Endothelial cell of umbilical vein (primary cell): ENCODE measurements around the gene KIN. TPM values are rescaled to one million over a fixed set of nuclear protein-coding genes. Genes with fewer than 3 reads are reported as not detected.

Source experiments
- BruUV-seq: library from RNA; stranded (reverse); fragments of 400-500 nt; replicated peaks from 2 replicates; lab custom pipeline; 2021; lab: Mats Ljungman, UMichigan
- CTCF ChIA-PET: fragments of 300-600, 350-600 bp; sonication (Branson Sonifier 250); formaldehyde crosslinking; loops from one replicate; lab custom pipeline; 2021; ENCODE audit warnings: antibody characterized with exemption, inconsistent platforms; lab: Charles Lee
- POLR2A ChIA-PET: fragments of 300-600, 350-600 bp; sonication (Branson Sonifier 250); formaldehyde crosslinking; loops from one replicate; lab custom pipeline; 2021; ENCODE audit warnings: antibody characterized with exemption, inconsistent platforms; lab: Charles Lee
- DNase-seq: peaks from one replicate; pipeline ENCODE4 v3.0.0-alpha.2; 2011; ENCODE audit warnings: low read depth, low spot score
- FAIRE-seq: peaks from 2 replicates; lab custom pipeline; 2011; peaks lifted over from hg19 to GRCh38; lab: Jason Lieb, UNC
- H2AFZ ChIP-seq: 2 replicates; pipeline ENCODE4 v1.6.0; 2012; ENCODE audit warnings: low read depth, low read length, control low read depth, inconsistent platforms
- H3K27ac ChIP-seq: 2 replicates; pipeline ENCODE4 v1.5.1; 2011; ENCODE audit warnings: low read depth, mild to moderate bottlenecking, control low read depth, low read length, moderate library complexity; ENCODE audit not compliant: insufficient read depth
- H3K27me3 ChIP-seq, 2 experiments: 2 replicates each; pipeline versions ENCODE4 v1.6.0 to v1.6.1; 2011; ENCODE audit warnings: low read length in 2 of 2, mixed read lengths in 1 of 2; ENCODE audit not compliant: control insufficient read depth in 2 of 2, insufficient read depth in 2 of 2
- H3K36me3 ChIP-seq, 2 experiments: 2 replicates in 1 of 2; 3 replicates in 1 of 2; pipeline ENCODE4 v1.5.1; 2011; ENCODE audit warnings: low read length in 2 of 2, mild to moderate bottlenecking in 1 of 2, moderate library complexity in 1 of 2; ENCODE audit not compliant: control insufficient read depth in 2 of 2, insufficient read depth in 2 of 2; ENCODE audit errors: extremely low read depth in 1 of 2
- H3K4me1 ChIP-seq: 3 replicates; pipeline ENCODE4 v1.5.1; 2011; ENCODE audit warnings: mild to moderate bottlenecking, low read length; ENCODE audit not compliant: control insufficient read depth, insufficient read depth; ENCODE audit errors: extremely low read depth
- H3K4me2 ChIP-seq: 2 replicates; pipeline ENCODE4 v1.6.1; 2011; ENCODE audit warnings: low read length, control low read depth, mixed read lengths; ENCODE audit not compliant: insufficient read depth
- H3K4me3 ChIP-seq, 3 experiments: fragments of 200-600 bp in 1 of 3; sonication (generic), shearing (Covaris generic) in 1 of 3; replicated peaks in 1 of 3; 2 replicates each; pipeline ENCODE4 v1.5.1; 2011 to 2016; ENCODE audit warnings: control low read depth in 3 of 3, low read length in 3 of 3, mild to moderate bottlenecking in 2 of 3, inconsistent platforms in 1 of 3, low read depth in 1 of 3, moderate library complexity in 1 of 3; ENCODE audit not compliant: insufficient read depth in 1 of 3
- H3K79me2 ChIP-seq: 2 replicates; pipeline ENCODE4 v1.6.0; 2012; ENCODE audit warnings: low read length, inconsistent platforms; ENCODE audit not compliant: control insufficient read depth, insufficient read depth
- H3K9ac ChIP-seq: replicated peaks from 2 replicates; pipeline ENCODE3; 2011; ENCODE audit warnings: low read length, control low read depth; ENCODE audit not compliant: insufficient read depth; ENCODE audit errors: extremely low read depth
- H3K9me1 ChIP-seq: replicated peaks from 3 replicates; pipeline ENCODE4 v1.6.0; 2011; ENCODE audit warnings: mild to moderate bottlenecking, low read length; ENCODE audit not compliant: control insufficient read depth, insufficient read depth; ENCODE audit errors: extremely low read depth
- H3K9me3 ChIP-seq: replicated peaks from 2 replicates; pipeline ENCODE4 v1.5.1; 2012; ENCODE audit warnings: low read length, inconsistent platforms; ENCODE audit not compliant: control insufficient read depth, insufficient read depth
- H4K20me1 ChIP-seq: replicated peaks from 2 replicates; pipeline ENCODE3; 2011; ENCODE audit warnings: mild to moderate bottlenecking, low read length; ENCODE audit not compliant: control insufficient read depth, insufficient read depth; ENCODE audit errors: extremely low read depth
- EZH2 ChIP-seq: IDR thresholded peaks from 2 replicates; pipeline ENCODE4 v1.6.1; 2012; ENCODE audit warnings: borderline replicate concordance, low read depth, mild to moderate bottlenecking, moderate library complexity, low read length, inconsistent platforms; ENCODE audit not compliant: severe bottlenecking
- FOS ChIP-seq: IDR thresholded peaks from 2 replicates; pipeline ENCODE4 v1.6.1; 2011; ENCODE audit warnings: mild to moderate bottlenecking, low read length, moderate library complexity, borderline replicate concordance; ENCODE audit not compliant: insufficient read depth
- GATA2 ChIP-seq: IDR thresholded peaks from 2 replicates; pipeline ENCODE4 v1.7.0; 2011; ENCODE audit warnings: low read depth, mild to moderate bottlenecking, moderate library complexity, mixed read lengths, low read length; ENCODE audit not compliant: insufficient read length, insufficient read depth
- JUN ChIP-seq: IDR thresholded peaks from 2 replicates; pipeline ENCODE4 v1.6.1; 2011; ENCODE audit warnings: borderline replicate concordance, low read depth; ENCODE audit not compliant: insufficient read length, insufficient read depth
- MYC ChIP-seq: IDR thresholded peaks from one replicate; pipeline ENCODE4 v1.6.1; 2011; ENCODE audit warnings: mild to moderate bottlenecking, low read depth, low read length
- POLR2A ChIP-seq: IDR thresholded peaks from 2 replicates; pipeline ENCODE4 v1.6.1; 2012; ENCODE audit warnings: low read depth, mild to moderate bottlenecking, control low read depth, low read length
- POLR2AphosphoS5 ChIP-seq: IDR thresholded peaks from 2 replicates; pipeline ENCODE4 v1.6.1; 2012; ENCODE audit warnings: low read depth, mild to moderate bottlenecking, control low read depth, low read length, moderate library complexity; ENCODE audit not compliant: insufficient read depth
- dilution Hi-C: fragments of 300-500 bp; cut with MboI; formaldehyde crosslinking; loops from one replicate; pipeline ENCODE4 v1.15.0; 2019; ENCODE audit warnings: low sequenced_read_pairs; ENCODE audit not compliant: extremely low pct_ligation_motif_present
- intact Hi-C: fragments of 100-400 bp; cut with micrococcal nuclease; formaldehyde crosslinking; loops from one replicate; pipeline ENCODE4 v1.10.0; 2022
- polyA plus RNA-seq, 4 experiments: library from polyadenylated mRNA; depleted of rRNA in 3 of 4; stranded (reverse) in 3 of 4; unstranded in 1 of 4; fragments of >200 nt; gene quantifications; 2 replicates each; pipeline versions ENCODE4 v1.2.1 to v1.2.3, GENCODE V29; 2011 to 2012; ENCODE audit warnings: missing spikeins in 1 of 4
- total RNA-seq: library from RNA; stranded (reverse); gene quantifications from 2 replicates; pipeline ENCODE4 v1.2.3, GENCODE V29; 2021
- TF ChIP-seq, protein P1 (sequence below): IDR thresholded peaks from 2 replicates; pipeline ENCODE4 v1.6.1; 2011; ENCODE audit not compliant: insufficient read depth, insufficient read length
- TF ChIP-seq, protein P2 (sequence below), 2 donors: IDR thresholded peaks; 1 replicate in 1 of 2; 2 replicates in 1 of 2; pipeline ENCODE4 v1.5.1; 2011; ENCODE audit warnings: low read length in 2 of 2, mild to moderate bottlenecking in 2 of 2, moderate library complexity in 2 of 2, control low read depth in 1 of 2, inconsistent platforms in 1 of 2, low read depth in 1 of 2; ENCODE audit not compliant: insufficient read depth in 1 of 2; ENCODE audit errors: extremely low read depth in 1 of 2

Gene KIN
- total and polyA plus RNA-seq, 2 donors (not counting 3 experiments of a cell fraction or from before 2014, with no cell fraction given): 2.6 to 14.4 TPM

DNA sequence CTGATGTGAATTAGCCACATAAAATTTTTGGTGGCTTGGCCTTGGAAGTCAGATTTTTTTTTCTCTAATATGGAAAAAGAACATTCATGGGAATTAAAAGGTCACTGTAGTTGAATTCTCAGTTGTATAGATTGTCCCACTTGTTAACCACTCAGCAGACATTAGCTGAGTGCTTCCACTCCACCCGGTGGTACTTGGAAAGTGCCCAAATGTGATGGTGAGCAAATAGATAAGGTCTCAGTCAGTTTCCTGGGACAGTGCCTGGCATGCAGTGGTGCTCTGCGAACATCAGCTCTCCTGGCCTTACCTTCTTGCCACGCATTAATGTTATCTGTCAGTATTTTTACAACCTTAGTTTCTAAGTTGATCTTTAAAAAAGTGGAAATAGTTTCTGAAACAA is 1.6 kb upstream of the KIN start:
- POLR2A ChIA-PET: no interaction called here
- H3K4me2 ChIP-seq: peak overlapping the region; percentile 92
- DNase-seq: peak; percentile 17
- no TSS peak for BruUV-seq
- CTCF ChIA-PET: interaction anchor here (1.3 to 2.0 kb wide), 4 partner anchors 16 to 264 kb away, joined by 3 to 4 read pairs (median 4); partner anchors contain the start of gene TAF3
- dilution Hi-C loops: no loop called here
- H3K79me2 ChIP-seq: peaks cover 96% of the 10 kb centered on the region
- H3K27ac ChIP-seq: no peak overlapping the region
- peak overlapping the region; percentile 65 for H3K9ac ChIP-seq
- no peak overlapping the region for H2AFZ ChIP-seq
- peak; percentile 41 for TF ChIP-seq GATA2
- TF ChIP-seq JUN: no peak
- H3K27me3 ChIP-seq: no peaks in the 10 kb centered on the region
- intact Hi-C loops: no loop called here
- FAIRE-seq: peak; percentile 26
- H3K36me3 ChIP-seq: no peaks in the 10 kb centered on the region
- H4K20me1 ChIP-seq: peaks cover 3% of the 10 kb centered on the region
- H3K9me1 ChIP-seq: no peaks in the 10 kb centered on the region
- peaks cover 18% of the 10 kb centered on the region for H3K4me1 ChIP-seq
- H3K9me3 ChIP-seq: no peaks in the 10 kb centered on the region
- H3K4me3 ChIP-seq: peak overlapping the region in 2 of 3 experiments; percentile 65 to 95

DNA sequence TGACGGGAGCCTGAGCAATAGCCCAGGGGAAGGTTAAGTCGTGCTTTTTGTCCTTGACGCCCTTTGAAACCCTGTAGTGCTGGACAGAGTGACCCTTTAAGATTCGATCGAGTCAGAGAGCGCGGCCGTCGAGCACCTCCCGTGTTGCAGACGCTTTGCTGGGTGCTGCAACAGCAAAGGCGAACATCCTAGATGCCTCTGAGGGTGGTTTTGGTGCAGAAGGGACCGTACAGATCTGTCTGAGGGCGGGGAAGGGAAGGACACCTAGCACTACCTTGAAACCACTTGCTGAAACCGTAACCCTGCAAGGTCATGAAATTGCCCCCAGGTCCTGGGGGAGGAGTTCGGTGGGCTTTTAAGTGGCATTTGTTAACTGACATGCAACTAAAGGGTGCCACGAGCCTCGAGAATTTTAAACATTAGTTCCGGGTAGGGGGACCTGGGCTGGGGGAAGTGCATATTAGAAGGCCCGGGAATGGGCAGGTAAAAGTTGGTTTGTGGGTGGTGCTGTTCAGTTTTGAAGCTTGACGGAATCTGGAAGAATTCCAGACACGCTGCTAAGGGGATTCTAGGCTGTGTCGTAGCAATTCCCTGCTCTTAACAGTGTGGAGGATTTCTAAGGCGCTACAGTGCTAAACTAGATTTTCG is 970 bp upstream of the KIN start:
- FAIRE-seq: no peak
- H3K4me1 ChIP-seq: peaks cover 18% of the 10 kb centered on the region
- peak overlapping the region; percentile 4 for H3K27ac ChIP-seq
- peaks cover 95% of the 10 kb centered on the region for H3K79me2 ChIP-seq
- H3K4me3 ChIP-seq: peak overlapping the region; percentile 14 to 95 (median 65)
- dilution Hi-C loops (no loop called here), intact Hi-C loops (loop anchor here (1.0 kb wide), 4 partner anchors 9 to 266 kb away; partner anchors contain the start of genes GATA3 and TAF3)
- ChIA-PET POLR2A (interaction anchor here (1.0 to 1.6 kb wide), 2 partner anchors 15 to 30 kb away, joined by 4 to 9 read pairs; partner anchors contain the start of gene TAF3), CTCF (interaction anchor here (1.1 to 2.0 kb wide), 9 partner anchors 8 to 264 kb away, joined by 3 to 19 read pairs (median 4); partner anchors contain the start of gene TAF3)
- DNase-seq: peak; percentile 14
- TF ChIP-seq MYC: no peak
- no peak for TF ChIP-seq JUN
- TF ChIP-seq FOS: no peak
- no peak for TF ChIP-seq EZH2
- no peak for TF ChIP-seq POLR2AphosphoS5
- TF ChIP-seq, protein P1, sequence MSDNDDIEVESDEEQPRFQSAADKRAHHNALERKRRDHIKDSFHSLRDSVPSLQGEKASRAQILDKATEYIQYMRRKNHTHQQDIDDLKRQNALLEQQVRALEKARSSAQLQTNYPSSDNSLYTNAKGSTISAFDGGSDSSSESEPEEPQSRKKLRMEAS: no peak
- TF ChIP-seq GATA2: no peak
- TF ChIP-seq POLR2A: no peak
- TF ChIP-seq, protein P2, sequence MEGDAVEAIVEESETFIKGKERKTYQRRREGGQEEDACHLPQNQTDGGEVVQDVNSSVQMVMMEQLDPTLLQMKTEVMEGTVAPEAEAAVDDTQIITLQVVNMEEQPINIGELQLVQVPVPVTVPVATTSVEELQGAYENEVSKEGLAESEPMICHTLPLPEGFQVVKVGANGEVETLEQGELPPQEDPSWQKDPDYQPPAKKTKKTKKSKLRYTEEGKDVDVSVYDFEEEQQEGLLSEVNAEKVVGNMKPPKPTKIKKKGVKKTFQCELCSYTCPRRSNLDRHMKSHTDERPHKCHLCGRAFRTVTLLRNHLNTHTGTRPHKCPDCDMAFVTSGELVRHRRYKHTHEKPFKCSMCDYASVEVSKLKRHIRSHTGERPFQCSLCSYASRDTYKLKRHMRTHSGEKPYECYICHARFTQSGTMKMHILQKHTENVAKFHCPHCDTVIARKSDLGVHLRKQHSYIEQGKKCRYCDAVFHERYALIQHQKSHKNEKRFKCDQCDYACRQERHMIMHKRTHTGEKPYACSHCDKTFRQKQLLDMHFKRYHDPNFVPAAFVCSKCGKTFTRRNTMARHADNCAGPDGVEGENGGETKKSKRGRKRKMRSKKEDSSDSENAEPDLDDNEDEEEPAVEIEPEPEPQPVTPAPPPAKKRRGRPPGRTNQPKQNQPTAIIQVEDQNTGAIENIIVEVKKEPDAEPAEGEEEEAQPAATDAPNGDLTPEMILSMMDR (IDR thresholded peaks at IDR 0.05; ENCODE audit: extremely low read depth in 1 of 2, insufficient read depth in 1 of 2, low read depth in 1 of 2, low read length in 2 of 2): no peak
- BruUV-seq: no TSS peak
- H3K9me3 ChIP-seq: no peaks in the 10 kb centered on the region
- H4K20me1 ChIP-seq: peaks cover 3% of the 10 kb centered on the region
- peak overlapping the region; percentile 92 for H3K4me2 ChIP-seq
- H3K36me3 ChIP-seq: no peaks in the 10 kb centered on the region
- peak overlapping the region; percentile 65 for H3K9ac ChIP-seq
- H3K27me3 ChIP-seq: no peaks in the 10 kb centered on the region
- H3K9me1 ChIP-seq: no peaks in the 10 kb centered on the region
- no peak overlapping the region for H2AFZ ChIP-seq
